NCI-H510A (cell line): ENCODE results near the gene RGS11.
"Not testable (repeated sequence)": the region's sequence is repeated elsewhere in the genome, so short reads cannot be mapped to it uniquely, and the experiment has no call there.

ENCODE experiments used
- DNase-seq: peaks from one replicate; lab custom pipeline; 2025; lab: John Stamatoyannopoulos, UW

RGS11 gene

GRCh38 chr16:280552-280951 lies 4.8 kb upstream of the RGS11 start, which contains the start of gene ARHGDIG:
ARHGDIG (plus strand) TSS chr16:280591; CDS start chr16:280681, 90 bp downstream.
- DNase-seq: no peak

- DNase-seq: no peak
Observed at GRCh38 chr16:280005-280460, 4.3 kb upstream of the RGS11 start.

- DNase-seq: no peak
Observed at GRCh38 chr16:279531-279930, 3.8 kb upstream of the RGS11 start.

GRCh38 chr16:278863-279366 lies 3.2 kb upstream of the RGS11 start:
- DNase-seq: peak; percentile 49

GRCh38 chr16:276426-277077 lies 808 bp upstream of the RGS11 start:
- no peak for DNase-seq

GRCh38 chr16:275041-275641 lies 603 bp downstream of the RGS11 start:
- DNase-seq: no peak

- no peak for DNase-seq
Observed at GRCh38 chr16:273547-274421, 2.0 kb downstream of the RGS11 start.

GRCh38 chr16:272633-273546 lies 2.9 kb downstream of the RGS11 start:
- DNase-seq: no peak

- DNase-seq: no peak
Observed at GRCh38 chr16:270381-271255, 5.1 kb downstream of the RGS11 start.

- DNase-seq: no peak
Observed at GRCh38 chr16:269061-269796, 6.5 kb downstream of the RGS11 start.

GRCh38 chr16:268141-269053 lies 7.3 kb downstream of the RGS11 start:
- DNase-seq: no peak

- not testable (repeated sequence) for DNase-seq
Observed at GRCh38 chr16:267562-267961, 8.2 kb downstream of the RGS11 start.

GRCh38 chr16:266258-267164 lies 9.2 kb downstream of the RGS11 start:
- DNase-seq: no peak

- DNase-seq: no peak
Observed at GRCh38 chr16:265711-266110, 10.0 kb downstream of the RGS11 start.

- DNase-seq: no peak
Observed at GRCh38 chr16:265002-265529, 10.7 kb downstream of the RGS11 start.

GRCh38 chr16:264440-264951 lies 11.2 kb downstream of the RGS11 start:
- DNase-seq: no peak

GRCh38 chr16:263944-264343 lies 11.8 kb downstream of the RGS11 start:
- DNase-seq: no peak
